HL-60/S4 treated with retinoic acid at 250 ng/mL for 4 days and 3 days (cell line): ENCODE data around the gene SRSF9.

ENCODE experiments used
- in situ Hi-C: fragments of 300-500 bp; cut with MboI; formaldehyde crosslinking; loops from 2 replicates; pipeline ENCODE4 v1.7.0; 2022; ENCODE audit warnings: low sequenced_read_pairs

Gene SRSF9

GRCh38 chr12:120483621-120484020 lies 14.1 kb upstream of the SRSF9 start:
- in situ Hi-C loops = no loop called here

- in situ Hi-C loops = no loop called here
These were observed 11.6 kb upstream of the SRSF9 start for GRCh38 chr12:120481022-120481767.

- in situ Hi-C loops = no loop called here
These were observed 10.7 kb upstream of the SRSF9 start for GRCh38 chr12:120480211-120480610.

- in situ Hi-C loops = no loop called here
These were observed 9.9 kb upstream of the SRSF9 start for GRCh38 chr12:120479458-120479857.

- in situ Hi-C loops = no loop called here
These were observed 6.1 kb upstream of the SRSF9 start for GRCh38 chr12:120475643-120476042.

GRCh38 chr12:120474616-120474960 lies 5.0 kb upstream of the SRSF9 start:
- in situ Hi-C loops = no loop called here

- in situ Hi-C loops = no loop called here
These were observed 4.5 kb upstream of the SRSF9 start for GRCh38 chr12:120473807-120474615.

- in situ Hi-C loops = no loop called here
These were observed 3.0 kb upstream of the SRSF9 start for GRCh38 chr12:120472521-120472920.

GRCh38 chr12:120470150-120470784 lies 719 bp upstream of the SRSF9 start:
- in situ Hi-C loops = no loop called here

GRCh38 chr12:120468821-120469449 lies 613 bp downstream of the SRSF9 start:
- in situ Hi-C loops = no loop called here

GRCh38 chr12:120468325-120468820 lies 1.2 kb downstream of the SRSF9 start:
- in situ Hi-C loops = no loop called here

GRCh38 chr12:120467439-120467838 lies 2.1 kb downstream of the SRSF9 start:
- in situ Hi-C loops = no loop called here

GRCh38 chr12:120466560-120467315 lies 2.8 kb downstream of the SRSF9 start:
- in situ Hi-C loops = no loop called here

- in situ Hi-C loops = no loop called here
These were observed 3.8 kb downstream of the SRSF9 start for GRCh38 chr12:120465756-120466155.

- in situ Hi-C loops = no loop called here
These were observed 5.8 kb downstream of the SRSF9 start for GRCh38 chr12:120463712-120464111.

GRCh38 chr12:120462099-120462640 lies 7.4 kb downstream of the SRSF9 start:
- in situ Hi-C loops = no loop called here

- in situ Hi-C loops = no loop called here
These were observed 9.4 kb downstream of the SRSF9 start for GRCh38 chr12:120460157-120460556.

- in situ Hi-C loops = no loop called here
These were observed 12.4 kb downstream of the SRSF9 start for GRCh38 chr12:120457133-120457532.

GRCh38 chr12:120455302-120455701 lies 14.2 kb downstream of the SRSF9 start:
- in situ Hi-C loops = no loop called here

- in situ Hi-C loops = no loop called here
These were observed 15.6 kb downstream of the SRSF9 start for GRCh38 chr12:120453977-120454376.
